HPDE6-E6E7 (cell line): ENCODE results near the gene RGS11.
"Not testable (repeated sequence)": the region's sequence is repeated elsewhere in the genome, so short reads cannot be mapped to it uniquely, and the experiment has no call there.

Source experiments
- DNase-seq: peaks from one replicate; pipeline ENCODE4 v3.0.0; 2011; ENCODE audit warnings: missing footprints; ENCODE audit errors: extremely low spot score

RGS11 gene

GRCh38 chr16:280552-280951 is 4.8 kb upstream of the RGS11 start, which contains the start of gene ARHGDIG:
Gene ARHGDIG (plus strand): TSS chr16:280591. CDS start chr16:280681, 90 bp downstream.
- no peak for DNase-seq

GRCh38 chr16:280005-280460 is 4.3 kb upstream of the RGS11 start:
- no peak for DNase-seq

GRCh38 chr16:279531-279930 is 3.8 kb upstream of the RGS11 start:
- no peak for DNase-seq

DNA sequence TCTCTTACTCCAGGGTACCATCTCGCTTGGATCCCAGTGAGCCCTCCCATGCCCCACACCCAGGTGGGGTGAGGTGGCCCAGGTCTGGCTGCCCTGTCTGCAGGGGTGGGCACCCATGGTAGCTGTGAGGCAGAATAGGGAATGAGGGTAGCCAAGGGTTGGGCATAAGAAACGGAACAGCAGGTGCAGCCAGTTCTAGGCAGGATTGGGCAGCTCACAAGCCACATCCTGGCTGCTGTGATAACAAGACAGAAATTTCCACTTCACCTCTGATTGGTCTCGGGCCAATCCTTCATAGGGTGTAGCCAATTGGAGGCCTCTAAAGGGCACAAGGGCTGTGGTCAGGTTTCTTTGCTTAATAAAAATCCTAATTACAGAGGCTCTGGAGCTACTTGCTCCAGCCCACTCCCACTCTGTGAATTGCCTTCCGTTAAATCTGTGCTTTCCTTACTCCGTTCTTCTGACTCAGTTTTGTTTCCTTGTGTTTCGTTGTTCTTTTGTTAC is 3.2 kb upstream of the RGS11 start:
- no peak for DNase-seq

GRCh38 chr16:276426-277077 is 808 bp upstream of the RGS11 start:
- no peak for DNase-seq

GRCh38 chr16:275041-275641 is 603 bp downstream of the RGS11 start:
- no peak for DNase-seq

GRCh38 chr16:273547-274421 is 2.0 kb downstream of the RGS11 start:
- peak; percentile 53 for DNase-seq

- DNase-seq: no peak
Measured at GRCh38 chr16:272633-273546, 2.9 kb downstream of the RGS11 start.

GRCh38 chr16:270381-271255 is 5.1 kb downstream of the RGS11 start:
- no peak for DNase-seq

DNA sequence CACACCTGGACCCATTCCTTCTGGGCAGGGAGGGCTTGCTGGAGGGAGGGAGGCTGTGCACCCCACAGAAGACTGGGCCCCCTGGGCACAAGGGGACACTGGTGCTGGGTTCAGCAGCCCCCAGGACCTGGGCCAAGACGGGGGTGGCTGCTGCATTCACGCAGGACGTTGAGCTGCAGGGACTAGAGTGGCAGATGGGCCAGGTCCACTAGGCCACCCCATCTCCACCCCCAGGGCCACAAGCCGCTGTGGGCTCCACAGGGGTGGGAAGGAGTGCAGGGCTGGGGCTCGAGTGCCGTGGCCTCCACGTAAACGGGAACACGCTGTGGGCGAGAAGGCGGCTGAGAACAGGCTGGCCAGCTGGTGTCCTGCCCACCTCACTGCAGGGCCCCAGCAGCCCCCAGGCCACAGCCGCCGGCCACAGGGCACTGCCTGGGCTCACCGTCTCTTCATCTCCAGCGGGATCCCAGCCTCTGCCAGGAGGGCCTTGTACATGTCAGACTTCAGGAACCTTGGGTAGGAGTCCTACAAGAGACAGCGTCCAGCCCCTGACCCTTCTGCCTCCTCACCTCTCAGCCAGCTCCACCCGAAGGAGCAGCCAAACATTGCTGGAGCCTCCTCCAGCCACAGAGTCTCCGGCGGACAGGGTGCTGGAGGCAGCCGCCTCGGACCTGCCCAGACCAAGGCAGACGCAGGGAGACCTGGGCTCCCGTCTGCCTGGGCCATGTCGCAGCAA is 6.5 kb downstream of the RGS11 start:
- DNase-seq: no peak

DNA sequence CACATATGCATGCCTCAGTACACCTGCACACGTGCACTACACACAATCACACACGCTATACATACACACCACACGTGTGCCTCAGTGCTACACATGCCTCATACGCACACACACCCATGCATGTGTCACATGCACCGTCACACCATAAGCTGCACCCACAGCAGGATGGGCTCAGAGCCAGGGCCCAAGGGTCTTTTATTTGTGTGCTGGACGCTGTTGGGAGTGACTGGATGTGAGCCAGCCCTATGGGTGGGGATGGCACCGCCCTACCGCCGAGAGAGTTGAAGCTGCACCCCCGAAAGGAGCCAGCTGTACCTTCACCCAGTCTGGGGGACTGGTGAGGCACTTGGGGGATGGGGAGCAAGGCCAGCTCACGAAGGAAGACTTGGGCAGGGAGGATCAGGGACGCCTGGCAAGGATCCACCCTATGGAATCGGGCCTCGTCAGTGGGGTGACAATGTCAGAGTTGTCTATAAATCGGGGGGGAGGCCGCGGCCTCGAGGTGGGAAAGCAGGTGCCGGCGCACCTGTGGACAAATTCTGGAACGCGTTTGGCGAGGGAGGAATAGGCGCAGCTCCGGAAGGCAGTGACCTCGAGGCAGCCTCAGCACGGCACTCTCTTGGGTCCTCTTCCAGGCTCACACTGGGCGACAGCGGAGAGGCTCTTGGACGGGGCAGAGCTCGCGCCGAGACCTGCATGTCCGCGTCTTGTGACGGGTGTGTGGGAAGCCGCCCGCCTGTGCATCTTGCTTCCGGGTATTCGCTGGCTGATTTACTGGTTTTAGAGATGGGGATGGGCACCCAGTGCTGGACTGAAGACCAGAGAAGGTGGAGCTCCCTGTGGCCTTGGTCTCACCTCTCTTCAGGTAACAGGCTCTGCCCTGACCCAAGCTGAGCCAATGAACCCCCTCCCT is 7.3 kb downstream of the RGS11 start:
- no peak for DNase-seq

DNA sequence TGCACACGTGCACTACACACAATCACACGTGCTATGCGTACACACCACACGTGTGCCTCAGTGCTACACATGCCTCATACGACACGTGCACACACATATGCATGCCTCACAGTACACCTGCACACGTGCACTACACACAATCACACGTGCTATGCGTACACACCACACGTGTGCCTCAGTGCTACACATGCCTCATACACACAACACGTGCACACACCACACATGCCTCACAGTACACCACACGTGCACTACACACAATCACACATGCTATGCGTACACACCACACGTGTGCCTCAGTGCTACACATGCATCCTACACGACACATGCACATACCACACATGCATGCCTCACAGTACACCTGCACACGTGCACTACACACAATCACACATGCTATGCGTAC is 8.2 kb downstream of the RGS11 start:
- DNase-seq: not testable (repeated sequence)

GRCh38 chr16:266258-267164 is 9.2 kb downstream of the RGS11 start:
- DNase-seq: no peak

DNA sequence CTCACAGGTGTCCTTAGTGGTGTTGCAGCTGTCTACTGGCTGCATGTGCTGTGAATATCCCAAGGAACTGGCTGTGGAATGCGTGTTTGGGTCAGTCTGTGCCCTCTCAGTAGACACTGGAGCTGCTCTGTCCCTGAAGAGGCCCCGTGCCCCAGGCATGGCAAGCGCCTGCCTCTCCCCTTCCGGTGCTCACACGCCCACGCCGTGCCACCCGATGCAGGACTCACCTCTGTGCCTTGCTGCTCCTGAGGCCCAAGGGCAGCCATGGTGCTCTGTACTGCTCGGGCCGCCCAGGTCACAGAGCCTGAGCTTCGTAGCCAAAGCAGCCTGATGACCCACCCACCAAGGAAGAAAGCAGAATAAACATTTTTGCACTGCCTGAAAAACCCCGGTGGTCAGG is 10.0 kb downstream of the RGS11 start:
- no peak for DNase-seq

- no peak for DNase-seq
Measured at GRCh38 chr16:265002-265529, 10.7 kb downstream of the RGS11 start.

DNA sequence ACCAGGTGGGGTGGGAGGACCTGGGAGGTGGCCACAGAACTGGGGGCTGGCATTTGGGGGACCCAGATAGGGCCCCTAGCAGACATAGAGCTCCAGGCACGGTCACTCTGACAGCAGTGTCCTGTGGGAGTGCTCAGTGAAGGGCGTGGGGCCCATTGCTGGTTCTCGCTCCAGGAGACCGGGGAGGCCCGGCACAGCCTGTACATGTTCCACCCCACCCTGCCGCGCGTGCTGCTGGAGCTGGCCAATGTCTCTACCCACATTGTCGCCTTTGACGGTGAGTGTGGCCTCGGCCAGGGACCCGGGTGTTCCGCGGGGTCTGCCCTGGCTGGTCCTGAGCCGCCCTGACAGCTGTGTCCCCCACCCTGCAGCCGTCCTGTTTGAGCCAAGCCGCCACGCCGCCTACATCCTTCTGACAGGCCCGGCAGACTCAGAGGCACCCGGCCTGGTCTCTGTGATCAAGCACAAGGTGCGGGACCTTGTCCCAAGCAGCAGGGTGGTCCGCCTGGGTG is 11.2 kb downstream of the RGS11 start:
- no peak for DNase-seq

DNA sequence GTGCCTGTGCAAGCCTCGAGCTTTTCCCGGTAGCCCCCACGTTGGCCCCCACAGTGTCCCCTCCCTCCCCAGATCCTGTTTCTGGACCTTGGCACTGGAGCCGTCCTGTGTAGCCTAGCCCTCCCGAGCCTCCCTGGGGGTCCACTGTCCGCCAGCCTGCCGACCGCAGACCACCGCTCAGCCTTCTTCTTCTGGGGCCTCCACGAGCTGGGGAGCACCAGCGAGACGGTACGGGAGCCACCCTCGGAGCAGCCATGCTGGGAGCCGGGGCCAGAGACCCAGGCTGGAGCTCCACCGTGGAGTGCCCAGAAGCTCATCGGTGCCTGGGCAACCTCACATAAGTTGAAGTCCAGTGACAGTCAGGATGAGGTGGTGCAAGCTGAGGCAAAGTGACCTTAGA is 11.8 kb downstream of the RGS11 start:
- DNase-seq: no peak
